Nephron progenitor cell (in vitro differentiated cells): ENCODE data around the gene RFX2.

Experiments used
- DNase-seq: peaks from one replicate; pipeline ENCODE4 v3.0.0; 2021
- H3K27ac Mint-ChIP-seq: 2 replicates; pipeline ENCODE4 v1.8.0; 2021; ENCODE audit warnings: mild to moderate bottlenecking, moderate library complexity, mixed read lengths
- H3K27me3 Mint-ChIP-seq: 2 replicates; pipeline ENCODE4 v1.8.0; 2021; ENCODE audit warnings: mild to moderate bottlenecking, low read depth, mixed read lengths; ENCODE audit not compliant: poor library complexity
- H3K36me3 Mint-ChIP-seq: 2 replicates; pipeline ENCODE4 v1.8.0; 2021; ENCODE audit warnings: low read depth, mixed read lengths
- H3K4me1 Mint-ChIP-seq: 2 replicates; pipeline ENCODE4 v1.8.0; 2021; ENCODE audit warnings: mixed read lengths
- H3K4me3 Mint-ChIP-seq: 2 replicates; pipeline ENCODE4 v1.8.0; 2021; ENCODE audit warnings: mild to moderate bottlenecking, moderate library complexity, mixed read lengths
- H3K9me3 Mint-ChIP-seq: 2 replicates; pipeline ENCODE4 v1.8.0; 2021; ENCODE audit warnings: mild to moderate bottlenecking, moderate library complexity, mixed read lengths
- CTCF ChIP-seq: fragments of 200-600 bp; sonication (generic); IDR thresholded peaks from 2 replicates; pipeline ENCODE4 v1.5.0; 2021; ENCODE audit warnings: antibody characterized with exemption

RFX2 gene

GRCh38 chr19:6015841-6016545 lies 94.3 kb downstream of the RFX2 start:
- Mint-ChIP-seq H3K27me3 (peaks cover 24% of the 10 kb centered on the region), H3K9me3 (no peaks in the 10 kb centered on the region), H3K4me1 (peaks cover 39% of the 10 kb centered on the region), H3K27ac (no peak overlapping the region), H3K36me3 (no peaks in the 10 kb centered on the region), H3K4me3 (no peak overlapping the region)
- DNase-seq, result no peak
- no peak for TF ChIP-seq CTCF

GRCh38 chr19:6014551-6015135 lies 95.7 kb downstream of the RFX2 start:
- DNase-seq, result no peak
- Mint-ChIP-seq H3K27me3 (peaks cover 21% of the 10 kb centered on the region), H3K4me1 (peaks cover 46% of the 10 kb centered on the region), H3K36me3 (peaks cover 7% of the 10 kb centered on the region), H3K9me3 (no peaks in the 10 kb centered on the region), H3K4me3 (no peak overlapping the region), H3K27ac (no peak overlapping the region)
- TF ChIP-seq CTCF, result no peak

- Mint-ChIP-seq H3K27ac (peak overlapping the region; percentile 33), H3K4me1 (peaks cover 46% of the 10 kb centered on the region)
Observed at GRCh38 chr19:6012426-6013170, 97.7 kb downstream of the RFX2 start.

GRCh38 chr19:6011794-6012193 lies 98.5 kb downstream of the RFX2 start:
- Mint-ChIP-seq H3K4me1 (peaks cover 46% of the 10 kb centered on the region), H3K27me3 (peaks cover 7% of the 10 kb centered on the region), H3K27ac (peak overlapping the region; percentile 33), H3K36me3 (peaks cover 13% of the 10 kb centered on the region), H3K4me3 (peak overlapping the region; percentile 63), H3K9me3 (no peaks in the 10 kb centered on the region)
- no peak for TF ChIP-seq CTCF
- DNase-seq, result no peak

More at GRCh38 chr19:6012426-6013170, 97.7 kb downstream of the RFX2 start:
- Mint-ChIP-seq H3K27me3 (peaks cover 8% of the 10 kb centered on the region), H3K9me3 (no peaks in the 10 kb centered on the region), H3K4me3 (peak overlapping the region; percentile 63), H3K36me3 (peaks cover 9% of the 10 kb centered on the region)
- TF ChIP-seq CTCF, result no peak
- DNase-seq, result no peak

- no peak for DNase-seq
- Mint-ChIP-seq H3K4me3 (no peak overlapping the region), H3K4me1 (peaks cover 46% of the 10 kb centered on the region), H3K27ac (no peak overlapping the region), H3K9me3 (no peaks in the 10 kb centered on the region), H3K36me3 (peaks cover 13% of the 10 kb centered on the region), H3K27me3 (peaks cover under 1% of the 10 kb centered on the region)
- no peak for TF ChIP-seq CTCF
Observed at GRCh38 chr19:6011206-6011605, 99.1 kb downstream of the RFX2 start.
